Measurements from ENCODE around the gene FLOT1. TPM values are rescaled to one million over a fixed set of nuclear protein-coding genes. Genes with fewer than 3 reads are reported as not detected.

FLOT1 gene
- total and polyA plus RNA-seq, 2 of the 13 experiments (the other 11 are each of a cell fraction or from before 2014, with no cell fraction given) = 82.3 to 130 TPM

DNA sequence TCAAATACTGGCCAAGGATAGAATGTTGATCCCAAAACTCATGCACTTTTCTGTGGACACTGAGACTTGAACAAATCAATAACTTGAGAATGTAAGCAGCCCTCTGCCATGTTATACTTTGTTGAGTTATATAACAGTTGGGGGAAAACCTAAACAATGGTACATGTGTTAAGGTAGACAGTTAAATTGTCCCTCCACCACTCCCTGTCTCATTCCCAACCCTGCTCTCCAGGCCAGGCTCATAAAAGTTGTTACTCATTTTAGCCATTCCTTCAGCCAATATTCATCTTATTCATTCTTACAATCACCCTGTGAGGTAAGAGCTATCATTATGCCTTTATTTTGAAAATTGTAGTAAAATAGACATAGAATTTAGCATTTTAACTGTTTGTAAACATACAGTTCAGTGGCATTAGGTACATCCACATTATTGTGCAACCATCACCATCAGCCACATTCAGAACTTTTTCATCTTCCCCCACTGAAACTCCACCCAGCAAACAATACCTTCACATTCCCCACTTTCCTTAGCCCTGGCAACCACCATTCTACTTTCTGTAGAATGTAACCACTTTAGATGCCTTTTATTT lies 40.0 kb upstream of the FLOT1 start (continued):
- 0 out of 2 replicates have a peak, but pooled peaks have one; percentile 53 for TF ChIP-seq CC2D1A (CRISPR knock-in tag; IDR thresholded peaks at IDR 0.05)
- TF ChIP-seq, protein P1, sequence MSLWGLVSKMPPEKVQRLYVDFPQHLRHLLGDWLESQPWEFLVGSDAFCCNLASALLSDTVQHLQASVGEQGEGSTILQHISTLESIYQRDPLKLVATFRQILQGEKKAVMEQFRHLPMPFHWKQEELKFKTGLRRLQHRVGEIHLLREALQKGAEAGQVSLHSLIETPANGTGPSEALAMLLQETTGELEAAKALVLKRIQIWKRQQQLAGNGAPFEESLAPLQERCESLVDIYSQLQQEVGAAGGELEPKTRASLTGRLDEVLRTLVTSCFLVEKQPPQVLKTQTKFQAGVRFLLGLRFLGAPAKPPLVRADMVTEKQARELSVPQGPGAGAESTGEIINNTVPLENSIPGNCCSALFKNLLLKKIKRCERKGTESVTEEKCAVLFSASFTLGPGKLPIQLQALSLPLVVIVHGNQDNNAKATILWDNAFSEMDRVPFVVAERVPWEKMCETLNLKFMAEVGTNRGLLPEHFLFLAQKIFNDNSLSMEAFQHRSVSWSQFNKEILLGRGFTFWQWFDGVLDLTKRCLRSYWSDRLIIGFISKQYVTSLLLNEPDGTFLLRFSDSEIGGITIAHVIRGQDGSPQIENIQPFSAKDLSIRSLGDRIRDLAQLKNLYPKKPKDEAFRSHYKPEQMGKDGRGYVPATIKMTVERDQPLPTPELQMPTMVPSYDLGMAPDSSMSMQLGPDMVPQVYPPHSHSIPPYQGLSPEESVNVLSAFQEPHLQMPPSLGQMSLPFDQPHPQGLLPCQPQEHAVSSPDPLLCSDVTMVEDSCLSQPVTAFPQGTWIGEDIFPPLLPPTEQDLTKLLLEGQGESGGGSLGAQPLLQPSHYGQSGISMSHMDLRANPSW (CRISPR knock-in tag; IDR thresholded peaks at IDR 0.05; ENCODE audit: borderline replicate concordance) = no peak
- TF ChIP-seq EHMT2 (IDR thresholded peaks at IDR 0.05; ENCODE audit: borderline replicate concordance, low read depth, low read length) = peak; percentile 25; the same call in 1 of the 2 replicates
- TF ChIP-seq HNF4G (IDR thresholded peaks at IDR 0.05; ENCODE audit: borderline replicate concordance, low read depth, low read length) = 0 out of 2 replicates have a peak, but pooled peaks have one; percentile 8
- TF ChIP-seq HNF4G (CRISPR knock-in tag; IDR thresholded peaks at IDR 0.05; ENCODE audit: borderline replicate concordance, low read depth) = 0 out of 2 replicates have a peak, but pooled peaks have one; percentile 7
- TF ChIP-seq ASH2L (IDR thresholded peaks at IDR 0.05; ENCODE audit: insufficient read length, low read depth, low read length) = no peak
- TF ChIP-seq SIN3A (IDR thresholded peaks at IDR 0.05; ENCODE audit: borderline replicate concordance, low read depth, low read length) = no peak
- TF ChIP-seq POLR2A (IDR thresholded peaks at IDR 0.05; ENCODE audit: insufficient read depth in 1 of 2, low read depth in 2 of 2, low read length in 2 of 2) = no peak; a peak in 2 of 4 replicates
- TF ChIP-seq, protein P2, sequence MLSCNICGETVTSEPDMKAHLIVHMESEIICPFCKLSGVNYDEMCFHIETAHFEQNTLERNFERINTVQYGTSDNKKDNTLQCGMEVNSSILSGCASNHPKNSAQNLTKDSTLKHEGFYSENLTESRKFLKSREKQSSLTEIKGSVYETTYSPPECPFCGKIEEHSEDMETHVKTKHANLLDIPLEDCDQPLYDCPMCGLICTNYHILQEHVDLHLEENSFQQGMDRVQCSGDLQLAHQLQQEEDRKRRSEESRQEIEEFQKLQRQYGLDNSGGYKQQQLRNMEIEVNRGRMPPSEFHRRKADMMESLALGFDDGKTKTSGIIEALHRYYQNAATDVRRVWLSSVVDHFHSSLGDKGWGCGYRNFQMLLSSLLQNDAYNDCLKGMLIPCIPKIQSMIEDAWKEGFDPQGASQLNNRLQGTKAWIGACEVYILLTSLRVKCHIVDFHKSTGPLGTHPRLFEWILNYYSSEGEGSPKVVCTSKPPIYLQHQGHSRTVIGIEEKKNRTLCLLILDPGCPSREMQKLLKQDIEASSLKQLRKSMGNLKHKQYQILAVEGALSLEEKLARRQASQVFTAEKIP (CRISPR knock-in tag; IDR thresholded peaks at IDR 0.05; ENCODE audit: borderline replicate concordance) = no peak
- TF ChIP-seq MIER2 (CRISPR knock-in tag; IDR thresholded peaks at IDR 0.05) = no peak
- TF ChIP-seq ZNF138 (CRISPR knock-in tag; IDR thresholded peaks at IDR 0.05; ENCODE audit: low read depth) = no peak
- TF ChIP-seq SP1 (IDR thresholded peaks at IDR 0.05) = no peak
- no peak for TF ChIP-seq SP1 (CRISPR knock-in tag; IDR thresholded peaks at IDR 0.05)
- no peak for TF ChIP-seq ELF4 (CRISPR knock-in tag; IDR thresholded peaks at IDR 0.05; ENCODE audit: borderline replicate concordance)
- no peak for TF ChIP-seq KLF12 (CRISPR knock-in tag; IDR thresholded peaks at IDR 0.05; ENCODE audit: borderline replicate concordance)
- no peak for TF ChIP-seq ZBTB20 (CRISPR knock-in tag; IDR thresholded peaks at IDR 0.05; ENCODE audit: borderline replicate concordance, low read depth)
- no peak for TF ChIP-seq KLF15 (CRISPR knock-in tag; IDR thresholded peaks at IDR 0.05; ENCODE audit: borderline replicate concordance)
- TF ChIP-seq KDM6A (CRISPR knock-in tag; IDR thresholded peaks at IDR 0.05; ENCODE audit: low read depth) = no peak
- no peak for TF ChIP-seq KAT8 (CRISPR knock-in tag; IDR thresholded peaks at IDR 0.05)
- no peak for TF ChIP-seq FLYWCH1 (CRISPR knock-in tag; IDR thresholded peaks at IDR 0.05)
- TF ChIP-seq ATF7 (IDR thresholded peaks at IDR 0.05) = peak; percentile 11; the same call in 1 of the 2 replicates
- TF ChIP-seq ATF7 (CRISPR knock-in tag; IDR thresholded peaks at IDR 0.05) = no peak
- TF ChIP-seq, protein P3, sequence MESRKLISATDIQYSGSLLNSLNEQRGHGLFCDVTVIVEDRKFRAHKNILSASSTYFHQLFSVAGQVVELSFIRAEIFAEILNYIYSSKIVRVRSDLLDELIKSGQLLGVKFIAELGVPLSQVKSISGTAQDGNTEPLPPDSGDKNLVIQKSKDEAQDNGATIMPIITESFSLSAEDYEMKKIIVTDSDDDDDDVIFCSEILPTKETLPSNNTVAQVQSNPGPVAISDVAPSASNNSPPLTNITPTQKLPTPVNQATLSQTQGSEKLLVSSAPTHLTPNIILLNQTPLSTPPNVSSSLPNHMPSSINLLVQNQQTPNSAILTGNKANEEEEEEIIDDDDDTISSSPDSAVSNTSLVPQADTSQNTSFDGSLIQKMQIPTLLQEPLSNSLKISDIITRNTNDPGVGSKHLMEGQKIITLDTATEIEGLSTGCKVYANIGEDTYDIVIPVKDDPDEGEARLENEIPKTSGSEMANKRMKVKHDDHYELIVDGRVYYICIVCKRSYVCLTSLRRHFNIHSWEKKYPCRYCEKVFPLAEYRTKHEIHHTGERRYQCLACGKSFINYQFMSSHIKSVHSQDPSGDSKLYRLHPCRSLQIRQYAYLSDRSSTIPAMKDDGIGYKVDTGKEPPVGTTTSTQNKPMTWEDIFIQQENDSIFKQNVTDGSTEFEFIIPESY (CRISPR knock-in tag; IDR thresholded peaks at IDR 0.05) = no peak
- peak; percentile 84 for TF ChIP-seq SP5 (CRISPR knock-in tag; IDR thresholded peaks at IDR 0.05; ENCODE audit: borderline replicate concordance, low read depth)
- TF ChIP-seq ARNTL (CRISPR knock-in tag; IDR thresholded peaks at IDR 0.05) = no peak
